Measurements from ENCODE around the gene IL19.

The IL19 gene

DNA sequence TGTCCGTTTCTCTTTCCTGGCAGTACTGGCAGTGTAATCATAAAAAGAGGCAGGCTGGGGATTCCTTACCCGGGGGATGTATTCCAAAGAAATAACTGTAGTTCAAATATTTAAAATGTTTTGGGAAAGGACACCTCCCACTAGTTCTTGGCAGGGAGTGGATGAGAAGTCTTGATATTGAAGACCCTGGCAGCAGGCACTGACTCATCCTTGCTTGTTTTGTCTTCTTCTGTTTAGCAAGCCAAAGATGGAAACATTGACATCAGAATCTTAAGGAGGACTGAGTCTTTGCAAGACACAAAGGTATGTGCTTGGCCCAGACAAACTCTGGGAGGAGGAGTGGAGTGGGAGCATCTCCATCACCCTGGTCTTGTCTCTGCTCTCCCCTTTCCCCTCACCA is 95.5 kb downstream of the IL19 start:
- DNase-seq: no peak

DNA sequence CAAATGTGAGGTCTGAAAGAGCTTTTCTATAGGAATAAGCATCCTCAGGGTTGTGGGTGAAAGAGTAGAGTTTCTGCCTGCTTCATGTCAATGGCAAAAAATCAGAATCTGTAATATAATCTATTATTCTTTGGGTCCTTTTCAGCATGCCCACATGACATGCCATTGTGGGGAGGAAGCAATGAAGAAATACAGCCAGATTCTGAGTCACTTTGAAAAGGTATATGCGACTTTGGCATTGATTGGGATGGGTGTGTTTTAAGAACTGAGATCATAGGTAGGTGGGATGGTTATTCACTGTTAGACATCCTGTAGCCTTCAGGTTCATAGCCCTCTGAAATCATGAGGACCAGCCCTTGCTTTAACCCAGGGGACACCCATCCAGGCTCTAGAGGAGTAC is 96.7 kb downstream of the IL19 start:
- no peak for DNase-seq

GRCh38 chr1:206867716-206868115 is 97.1 kb downstream of the IL19 start:
- DNase-seq: no peak

DNA sequence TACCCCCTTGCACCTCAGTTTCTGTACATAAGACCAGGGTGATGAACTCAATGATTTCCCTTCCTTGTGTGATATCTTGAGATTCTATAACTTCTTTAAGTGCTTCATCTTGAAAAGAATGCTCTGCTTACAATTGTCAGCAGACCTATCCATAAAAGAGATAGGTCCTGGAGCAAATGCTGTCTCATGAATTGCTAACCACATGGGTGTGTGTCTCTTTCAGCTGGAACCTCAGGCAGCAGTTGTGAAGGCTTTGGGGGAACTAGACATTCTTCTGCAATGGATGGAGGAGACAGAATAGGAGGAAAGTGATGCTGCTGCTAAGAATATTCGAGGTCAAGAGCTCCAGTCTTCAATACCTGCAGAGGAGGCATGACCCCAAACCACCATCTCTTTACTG is 97.7 kb downstream of the IL19 start:
- DNase-seq: no peak

DNA sequence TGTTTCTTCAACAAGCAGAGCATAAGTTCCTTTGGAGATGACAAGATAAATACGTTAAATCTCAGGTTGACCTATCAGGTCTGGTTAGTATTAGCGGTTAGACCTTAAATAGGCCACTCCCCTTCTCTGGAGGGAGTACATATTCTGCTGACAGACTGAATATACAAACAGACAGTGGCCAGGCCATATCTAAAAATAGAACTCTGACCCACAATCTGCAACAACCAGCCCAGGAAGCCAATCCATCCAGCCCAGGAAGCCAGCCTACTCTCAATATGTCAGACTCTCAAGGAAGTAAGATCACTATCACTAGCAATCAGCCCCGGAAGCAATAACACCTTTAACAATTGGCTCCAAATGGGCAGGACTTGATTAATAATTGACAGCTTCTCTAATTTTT is 101.6 kb downstream of the IL19 start:
- DNase-seq: no peak

DNA sequence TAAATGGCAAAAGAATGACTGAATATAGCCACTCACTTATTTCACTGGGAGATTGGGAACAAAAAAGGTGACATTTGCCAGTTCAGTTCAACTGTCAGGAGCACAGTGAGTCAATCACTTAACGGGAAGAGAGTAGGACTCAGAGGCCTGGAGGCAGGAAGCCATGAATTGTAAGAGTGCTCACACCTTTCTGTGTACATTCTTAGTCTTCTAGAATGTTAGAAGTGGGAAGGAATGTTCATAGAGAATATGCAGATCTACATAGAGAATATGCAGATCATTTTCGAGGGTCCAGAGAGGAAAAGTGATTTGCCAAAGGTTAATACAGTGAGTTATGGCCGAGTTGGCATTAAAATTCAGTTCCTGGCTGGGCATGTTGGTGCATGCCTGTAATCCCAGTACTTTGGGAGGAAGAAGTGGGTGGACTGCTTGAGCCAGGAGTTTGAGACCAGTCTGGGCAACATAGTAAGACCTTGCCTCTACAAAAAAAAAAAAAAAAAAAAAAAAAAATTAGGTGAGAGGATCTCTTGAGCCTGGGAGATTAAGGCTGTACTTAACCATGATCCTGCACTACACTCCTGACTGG is 103.1 kb downstream of the IL19 start:
- no peak for DNase-seq

- DNase-seq: no peak
These were observed 105.3 kb downstream of the IL19 start for GRCh38 chr1:206875752-206876377.

GRCh38 chr1:206878456-206878855 is 107.9 kb downstream of the IL19 start:
- DNase-seq: no peak

DNA sequence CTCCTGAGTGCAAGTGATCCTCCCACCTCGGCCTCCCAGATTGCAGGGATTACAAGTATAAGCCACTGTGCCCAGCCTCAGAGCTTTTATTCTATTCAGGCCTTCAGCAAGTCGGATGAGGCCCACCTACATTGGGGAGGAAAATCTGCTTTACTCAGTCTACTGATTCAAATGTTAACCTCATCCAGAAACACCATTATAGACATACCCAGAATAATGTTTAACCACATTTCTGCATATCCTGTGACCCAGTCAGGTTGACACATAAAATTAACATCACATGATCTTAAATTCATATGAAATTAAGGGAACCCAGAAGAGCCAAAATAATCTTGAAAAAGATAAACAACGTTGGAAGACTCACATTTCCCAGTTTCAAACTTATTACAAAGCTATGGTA is 109.7 kb downstream of the IL19 start:
- DNase-seq: no peak

DNA sequence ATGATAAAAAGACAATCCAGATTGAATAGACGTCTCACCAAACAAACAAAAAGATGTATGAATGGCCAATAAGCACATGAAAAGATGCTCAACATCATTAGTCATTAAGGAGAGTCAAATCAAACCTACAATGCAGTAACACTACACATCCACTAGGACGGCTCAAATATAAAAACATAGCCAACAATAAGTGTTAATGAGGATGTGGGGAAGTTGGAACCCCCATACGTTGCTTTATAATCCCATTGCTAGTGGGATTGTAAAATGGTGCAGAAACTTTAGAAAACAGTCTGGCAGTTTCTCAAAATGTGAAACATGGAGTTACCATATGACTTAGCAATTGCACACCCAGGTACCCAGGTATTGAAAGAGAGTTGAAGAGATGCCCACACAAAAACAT is 112.0 kb downstream of the IL19 start:
- DNase-seq: no peak

GRCh38 chr1:206883160-206883559 is 112.6 kb downstream of the IL19 start:
- DNase-seq: no peak

DNA sequence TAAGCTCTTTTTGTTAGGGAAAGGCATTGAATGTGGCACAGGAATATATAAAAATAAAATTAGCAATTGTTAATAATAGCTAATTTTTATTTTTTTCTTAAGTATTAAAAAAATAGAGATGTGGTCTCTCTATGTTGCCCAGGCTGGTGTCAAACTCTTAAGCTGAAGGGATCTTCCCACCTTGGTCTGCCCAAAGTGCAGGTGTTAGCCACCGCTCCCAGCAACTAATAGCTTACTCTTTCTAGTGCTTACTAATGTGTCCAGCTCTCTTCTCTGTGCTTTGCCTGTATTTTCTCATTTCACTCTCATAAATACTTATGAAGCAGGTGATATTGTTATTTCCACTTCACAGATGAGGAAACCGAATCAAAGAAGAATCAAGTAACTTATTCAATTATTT is 113.3 kb downstream of the IL19 start:
- no peak for DNase-seq

DNA sequence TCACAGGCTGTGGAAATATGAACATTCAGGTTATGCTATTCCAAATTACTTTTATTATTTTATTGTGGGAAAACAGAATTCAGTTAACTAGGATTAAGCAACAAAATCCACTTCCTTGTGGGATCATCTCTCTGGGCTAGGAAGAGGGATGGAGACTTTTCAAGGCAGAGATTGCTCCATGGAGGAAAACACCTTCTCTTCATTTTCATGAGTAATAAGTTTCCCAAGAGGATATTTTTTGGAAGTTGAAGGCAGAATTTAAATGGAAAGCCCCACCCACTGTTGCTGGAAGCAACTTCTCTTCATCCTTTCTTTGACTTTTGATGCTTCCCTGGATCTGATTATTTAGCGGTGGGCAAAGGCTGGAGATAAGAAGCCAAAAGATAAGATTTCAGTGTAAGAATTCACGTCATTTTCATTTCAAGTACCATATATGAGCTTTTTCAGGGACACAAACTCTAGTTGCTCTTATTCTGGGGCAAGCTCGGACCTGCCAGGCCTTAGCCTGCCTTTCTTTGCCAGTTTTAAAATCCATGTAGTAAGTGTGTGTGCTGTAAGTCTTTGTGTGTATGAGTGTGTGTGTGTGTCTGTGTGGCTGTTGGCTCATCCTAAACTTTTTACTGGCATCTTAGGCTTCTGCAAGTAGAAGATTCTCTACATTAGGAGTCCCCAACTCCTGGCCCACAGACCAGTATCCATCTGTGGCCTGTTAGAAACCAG is 114.9 kb downstream of the IL19 start:
- DNase-seq: no peak

DNA sequence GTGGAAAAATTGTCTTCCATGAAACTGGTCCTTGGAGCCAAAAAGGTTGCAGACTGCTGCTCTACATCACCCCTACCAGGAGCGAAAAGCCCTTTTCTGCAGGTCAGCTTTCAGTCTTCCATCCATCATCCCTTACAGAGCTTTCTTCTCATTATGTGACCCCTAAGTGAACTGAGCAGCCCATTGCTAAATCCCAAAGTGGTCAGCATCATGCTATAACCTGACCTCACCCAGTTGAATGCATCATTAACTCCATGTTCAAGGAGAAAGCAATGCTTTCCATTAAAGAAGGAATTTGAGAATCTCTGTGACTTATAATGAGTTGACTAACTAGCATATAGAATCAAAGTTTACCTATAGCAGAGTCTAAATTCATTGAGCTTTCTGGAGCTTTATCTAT is 116.3 kb downstream of the IL19 start:
- no peak for DNase-seq

DNA sequence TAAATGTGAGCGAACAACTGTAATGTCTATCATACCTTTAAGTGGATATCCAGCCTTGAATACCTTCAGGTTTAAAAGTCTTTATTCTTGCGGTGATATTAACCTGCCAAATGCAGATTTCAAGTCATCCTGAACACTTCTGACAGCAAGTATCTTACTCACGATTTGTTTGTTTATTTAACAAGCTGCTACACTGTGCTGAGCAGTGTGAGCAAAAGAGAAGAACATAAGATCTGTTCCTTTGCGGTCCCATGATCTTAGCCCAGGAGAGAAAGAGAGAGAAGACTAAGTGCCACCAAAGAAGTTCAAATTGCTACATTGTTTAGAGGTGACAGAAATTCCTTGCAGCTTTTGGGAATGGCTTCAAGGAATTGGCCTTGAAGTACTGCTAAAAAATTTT is 117.1 kb downstream of the IL19 start:
- DNase-seq: no peak

DNA sequence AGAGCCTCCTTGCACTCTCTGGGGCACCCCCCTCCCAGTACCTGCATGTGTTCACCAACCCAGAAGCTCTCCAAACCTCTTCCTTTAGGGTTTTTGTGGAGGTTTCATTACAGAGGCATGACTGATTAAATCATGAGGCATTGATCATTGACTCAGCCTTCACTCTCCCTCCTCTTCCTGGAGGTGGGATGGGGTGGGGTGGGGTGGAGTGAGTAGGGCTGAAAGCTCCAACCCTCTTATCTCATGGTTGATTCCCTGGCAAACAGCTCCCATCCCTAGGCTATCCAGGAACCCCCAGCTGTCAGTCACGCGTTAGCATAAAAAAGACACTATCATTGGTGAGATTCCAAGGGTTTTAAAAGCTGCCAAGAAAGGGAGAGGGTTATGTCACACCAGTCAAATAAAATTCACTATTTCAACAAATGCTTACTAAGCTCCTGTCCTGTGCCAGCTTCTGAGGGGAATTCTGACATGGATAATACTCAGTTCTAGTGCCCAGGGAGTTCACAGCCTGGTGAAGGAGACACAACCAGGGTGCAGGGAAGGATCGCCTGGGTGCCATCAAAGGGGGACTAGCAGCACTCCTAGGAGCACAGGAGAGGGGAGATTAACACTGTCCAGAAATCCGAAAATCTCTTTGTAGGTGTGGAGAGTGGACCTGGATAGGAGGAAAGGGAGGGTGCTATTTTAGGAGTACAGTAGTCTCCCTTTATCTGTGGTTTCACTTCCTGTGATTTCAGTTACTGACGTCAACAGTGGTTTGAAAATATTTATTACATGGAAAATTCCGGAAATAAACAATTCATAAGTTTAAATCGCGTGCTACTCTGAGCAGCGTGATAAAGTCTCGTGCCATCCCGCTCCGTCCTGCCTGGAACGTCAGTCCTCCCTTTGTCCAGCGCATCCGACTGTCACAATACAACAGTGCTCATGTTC is 119.8 kb downstream of the IL19 start:
- no peak for DNase-seq

DNA sequence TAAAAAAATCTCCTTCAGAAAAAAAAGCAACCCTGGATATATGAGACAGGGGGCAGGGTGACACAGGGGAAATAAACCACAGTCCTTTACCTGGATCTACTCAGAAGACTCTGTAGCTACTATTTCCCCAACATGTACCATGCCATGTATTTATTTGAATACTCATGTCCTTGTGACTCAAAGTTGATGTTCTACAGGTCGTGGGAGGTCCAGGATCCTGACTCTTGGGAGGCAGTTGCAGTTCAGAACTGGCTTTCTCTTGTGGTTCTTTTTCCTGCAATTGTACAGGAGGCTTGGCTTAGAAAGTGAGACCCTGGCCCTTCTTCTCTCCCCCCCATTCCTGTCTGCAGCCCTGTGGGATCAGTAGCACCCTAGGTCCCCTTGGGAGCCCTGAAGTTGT is 120.8 kb downstream of the IL19 start:
- DNase-seq: no peak

Data from activated CD4-positive, alpha-beta T cell treated with anti-CD3 and anti-CD28 coated beads, Interleukin-2, amount 50 U/mL, for 1 hour (primary cell).